BE2C (cell line): ENCODE results near the gene NYAP2.

Experiments
- DNase-seq: peaks from one replicate; pipeline ENCODE4 v3.0.0-alpha.2; 2020
- H3K27me3 ChIP-seq: fragments of 250-450 bp; sonication (Bioruptor Pico); 2 replicates; pipeline ENCODE4 v1.5.1; 2020; ENCODE audit warnings: mild to moderate bottlenecking
- H3K36me3 ChIP-seq: fragments of 250-450 bp; sonication (Bioruptor Pico); 2 replicates; pipeline ENCODE4 v1.5.1; 2020; ENCODE audit warnings: mild to moderate bottlenecking
- H3K4me1 ChIP-seq: fragments of 250-450 bp; sonication (Bioruptor Pico); 2 replicates; pipeline ENCODE4 v1.5.1; 2020
- H3K4me3 ChIP-seq: 2 replicates; pipeline ENCODE4 v1.5.1; 2011; ENCODE audit warnings: low read depth, low read length
- H3K9me3 ChIP-seq: fragments of 250-450 bp; sonication (Bioruptor Pico); 2 replicates; pipeline ENCODE4 v1.5.1; 2020
- TF ChIP-seq, protein P1 (sequence below): IDR thresholded peaks from 2 replicates; pipeline ENCODE4 v1.5.1; 2012; ENCODE audit warnings: mild to moderate bottlenecking, low read depth, low read length

The NYAP2 gene

DNA sequence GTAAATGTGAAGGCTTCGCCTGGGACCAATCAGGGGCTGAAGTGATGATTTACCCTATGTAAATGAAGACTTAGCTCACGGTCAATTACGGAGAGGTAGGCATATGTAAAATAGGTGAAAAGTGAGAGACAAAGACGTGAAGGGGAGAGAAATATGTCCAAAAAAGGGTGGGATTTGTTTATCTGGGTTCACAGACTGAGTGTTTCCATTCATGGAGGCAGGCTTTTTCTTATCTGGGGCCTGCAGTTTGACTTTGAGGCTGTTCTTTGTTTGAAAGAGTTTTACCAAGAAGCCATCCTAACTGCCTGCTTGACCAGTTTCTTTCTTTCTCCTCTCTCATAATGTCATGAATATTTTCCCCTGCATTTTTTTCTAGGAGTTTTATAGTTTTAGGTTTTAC lies 202.7 kb downstream of the NYAP2 start:
- TF ChIP-seq, protein P1, sequence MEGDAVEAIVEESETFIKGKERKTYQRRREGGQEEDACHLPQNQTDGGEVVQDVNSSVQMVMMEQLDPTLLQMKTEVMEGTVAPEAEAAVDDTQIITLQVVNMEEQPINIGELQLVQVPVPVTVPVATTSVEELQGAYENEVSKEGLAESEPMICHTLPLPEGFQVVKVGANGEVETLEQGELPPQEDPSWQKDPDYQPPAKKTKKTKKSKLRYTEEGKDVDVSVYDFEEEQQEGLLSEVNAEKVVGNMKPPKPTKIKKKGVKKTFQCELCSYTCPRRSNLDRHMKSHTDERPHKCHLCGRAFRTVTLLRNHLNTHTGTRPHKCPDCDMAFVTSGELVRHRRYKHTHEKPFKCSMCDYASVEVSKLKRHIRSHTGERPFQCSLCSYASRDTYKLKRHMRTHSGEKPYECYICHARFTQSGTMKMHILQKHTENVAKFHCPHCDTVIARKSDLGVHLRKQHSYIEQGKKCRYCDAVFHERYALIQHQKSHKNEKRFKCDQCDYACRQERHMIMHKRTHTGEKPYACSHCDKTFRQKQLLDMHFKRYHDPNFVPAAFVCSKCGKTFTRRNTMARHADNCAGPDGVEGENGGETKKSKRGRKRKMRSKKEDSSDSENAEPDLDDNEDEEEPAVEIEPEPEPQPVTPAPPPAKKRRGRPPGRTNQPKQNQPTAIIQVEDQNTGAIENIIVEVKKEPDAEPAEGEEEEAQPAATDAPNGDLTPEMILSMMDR = no peak
- H3K4me3 ChIP-seq = no peak overlapping the region
- H3K4me1 ChIP-seq = no peaks in the 10 kb centered on the region
- no peak for DNase-seq
- H3K36me3 ChIP-seq = no peaks in the 10 kb centered on the region
- H3K9me3 ChIP-seq = no peaks in the 10 kb centered on the region
- H3K27me3 ChIP-seq = no peaks in the 10 kb centered on the region

DNA sequence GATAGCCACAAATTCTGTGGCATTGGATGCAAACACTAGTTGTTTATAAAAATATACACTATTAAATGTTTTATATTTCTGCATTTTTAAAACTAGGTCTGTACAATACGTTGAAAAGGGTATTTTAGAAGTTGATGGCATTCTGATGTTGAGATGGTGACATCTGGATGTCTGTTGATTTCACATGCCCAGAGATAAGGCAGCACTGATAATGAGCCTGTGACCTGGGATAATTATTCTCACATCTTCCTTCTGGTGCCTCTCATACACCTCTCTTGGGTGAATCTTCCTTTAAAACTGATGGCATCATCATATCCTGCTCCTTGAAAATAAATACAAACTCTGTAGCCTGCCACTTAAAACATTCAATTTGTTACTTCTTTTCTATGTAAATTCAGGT lies 208.6 kb downstream of the NYAP2 start:
- H3K27me3 ChIP-seq = no peaks in the 10 kb centered on the region
- DNase-seq = no peak
- TF ChIP-seq, protein P1 = no peak

DNA sequence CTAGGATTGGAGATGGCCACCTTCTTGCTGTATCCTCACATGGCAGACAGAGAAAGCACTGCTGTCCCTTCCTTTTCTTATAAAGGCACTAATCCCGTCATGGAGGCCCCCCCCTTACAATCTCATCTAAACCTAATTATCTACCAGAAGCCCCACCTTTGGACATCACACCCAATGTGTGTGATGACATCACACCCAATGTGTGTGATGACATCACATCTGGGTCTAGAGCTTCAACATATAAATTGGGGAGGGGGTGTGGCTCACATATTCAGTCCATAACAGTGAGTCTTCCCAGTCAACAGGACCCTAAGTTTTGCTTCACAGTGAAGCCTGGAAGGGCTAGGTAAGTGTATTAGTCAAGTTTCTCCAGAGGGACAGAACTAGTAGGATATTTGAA lies 213.1 kb downstream of the NYAP2 start:
- no peak overlapping the region for H3K4me3 ChIP-seq
- DNase-seq = no peak
- no peaks in the 10 kb centered on the region for H3K4me1 ChIP-seq
- H3K9me3 ChIP-seq = no peaks in the 10 kb centered on the region
- H3K27me3 ChIP-seq = no peaks in the 10 kb centered on the region
- H3K36me3 ChIP-seq = no peaks in the 10 kb centered on the region
- TF ChIP-seq, protein P1 = no peak

More for the DNA sequence above, 208.6 kb downstream of the NYAP2 start:
- H3K9me3 ChIP-seq = no peaks in the 10 kb centered on the region
- no peaks in the 10 kb centered on the region for H3K36me3 ChIP-seq
- no peaks in the 10 kb centered on the region for H3K4me1 ChIP-seq
- no peak overlapping the region for H3K4me3 ChIP-seq

DNA sequence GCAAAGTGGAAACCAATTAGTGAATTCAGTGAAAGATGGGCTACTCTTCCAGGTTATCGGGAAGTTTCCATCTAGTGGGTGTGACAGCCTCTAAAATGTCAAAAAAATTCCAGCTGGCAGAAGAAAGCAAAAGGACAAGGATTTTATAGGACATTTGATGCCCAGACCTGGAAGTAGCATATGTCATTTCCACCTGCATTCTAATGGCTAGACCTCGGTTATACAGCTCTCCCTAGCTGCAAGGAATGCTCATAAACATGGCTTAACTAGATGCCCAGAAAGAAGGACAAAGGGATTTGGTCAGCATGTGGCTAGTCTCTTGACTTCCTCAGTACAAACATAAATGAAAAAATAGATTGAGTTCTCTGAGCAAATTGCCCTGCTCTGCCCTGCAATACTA lies 215.4 kb downstream of the NYAP2 start:
- Histone ChIP-seq H3K9me3 (no peaks in the 10 kb centered on the region), H3K36me3 (no peaks in the 10 kb centered on the region), H3K4me1 (no peaks in the 10 kb centered on the region), H3K27me3 (no peaks in the 10 kb centered on the region), H3K4me3 (no peak overlapping the region)
- DNase-seq = no peak
- TF ChIP-seq, protein P1 = no peak

DNA sequence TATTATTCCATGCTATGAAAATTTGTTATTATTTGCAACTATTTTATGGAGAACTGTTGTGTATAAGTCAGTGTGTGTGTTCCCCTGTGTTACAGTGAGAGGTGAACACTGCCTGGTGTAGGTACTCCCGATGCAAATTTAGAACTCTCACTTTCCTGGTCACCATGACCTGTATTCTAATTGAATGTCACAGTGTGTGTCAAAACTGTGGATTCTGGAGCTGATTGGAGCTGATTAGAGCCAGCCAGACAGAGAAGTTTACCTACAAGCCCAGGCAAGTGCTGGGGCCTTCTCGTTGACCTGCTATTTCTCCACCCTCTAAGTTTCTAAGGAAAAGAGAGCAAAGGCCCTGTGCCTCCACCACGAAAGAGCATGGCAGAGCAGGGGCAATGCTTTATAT lies 216.0 kb downstream of the NYAP2 start:
- Histone ChIP-seq H3K36me3 (no peaks in the 10 kb centered on the region), H3K27me3 (no peaks in the 10 kb centered on the region), H3K9me3 (no peaks in the 10 kb centered on the region), H3K4me3 (no peak overlapping the region), H3K4me1 (no peaks in the 10 kb centered on the region)
- TF ChIP-seq, protein P1 = no peak
- DNase-seq = no peak

DNA sequence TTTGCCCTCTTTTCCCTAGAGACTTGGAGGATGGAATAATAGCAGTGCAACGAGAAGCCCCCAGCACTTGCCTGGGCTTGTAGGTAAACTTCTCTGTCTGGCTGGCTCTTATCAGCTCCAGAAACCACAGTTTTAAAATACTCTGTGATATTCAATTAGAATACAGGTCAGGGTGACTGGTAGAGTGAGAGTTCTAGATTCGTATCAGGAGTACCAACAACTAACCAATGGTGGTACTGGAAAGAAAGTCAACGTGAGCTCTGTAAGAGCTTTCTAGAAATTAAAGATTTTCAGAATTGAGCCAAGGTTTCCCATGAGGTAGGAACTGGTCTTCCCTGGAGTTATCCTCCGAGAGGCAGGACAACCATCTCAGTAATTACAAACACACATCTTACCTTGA lies 216.9 kb downstream of the NYAP2 start:
- Histone ChIP-seq H3K4me3 (no peak overlapping the region), H3K9me3 (no peaks in the 10 kb centered on the region), H3K36me3 (no peaks in the 10 kb centered on the region), H3K27me3 (no peaks in the 10 kb centered on the region), H3K4me1 (no peaks in the 10 kb centered on the region)
- TF ChIP-seq, protein P1 = no peak
- no peak for DNase-seq
